Activated CD4-positive, alpha-beta T cell treated with anti-CD3 and anti-CD28 coated beads, Interleukin-2, amount 10 ng/mL, durations not matched to agents 24 days and 14 days (primary cell): ENCODE measurements around the gene SRGAP3. TPM values are rescaled to one million over a fixed set of nuclear protein-coding genes. Genes with fewer than 3 reads are reported as not detected.

Experiments
- DNase-seq: peaks from one replicate; pipeline ENCODE4 v3.0.0; 2022
- H3K27ac Mint-ChIP-seq: one replicate; pipeline ENCODE4 v1.8.0; 2022; ENCODE audit warnings: mild to moderate bottlenecking, mixed read lengths
- H3K27me3 Mint-ChIP-seq: one replicate; pipeline ENCODE4 v1.8.0; 2022; ENCODE audit warnings: mixed read lengths
- H3K36me3 Mint-ChIP-seq: one replicate; pipeline ENCODE4 v1.8.0; 2022; ENCODE audit warnings: low read depth, mild to moderate bottlenecking, mixed read lengths
- H3K4me1 Mint-ChIP-seq: one replicate; pipeline ENCODE4 v1.8.0; 2021; ENCODE audit warnings: mixed read lengths
- H3K4me3 Mint-ChIP-seq: one replicate; pipeline ENCODE4 v1.8.0; 2022; ENCODE audit warnings: mild to moderate bottlenecking, moderate library complexity, mixed read lengths
- H3K9me3 Mint-ChIP-seq: one replicate; pipeline ENCODE4 v1.8.0; 2021; ENCODE audit warnings: mixed read lengths
- intact Hi-C: fragments of 100-400 bp; cut with micrococcal nuclease; formaldehyde crosslinking; loops from one replicate; pipeline ENCODE4 v1.15.1; 2023
- total RNA-seq: library from RNA; stranded (reverse); gene quantifications from 2 replicates; pipeline ENCODE4 v1.2.3, GENCODE V29; 2022

SRGAP3 gene
- total RNA-seq, 1 donor from 2014 or later, result 0.40 TPM

- peaks cover 5% of the 10 kb centered on the region for H3K27me3 Mint-ChIP-seq
- DNase-seq, result no peak
- no peak overlapping the region for H3K4me3 Mint-ChIP-seq
- no peak overlapping the region for H3K27ac Mint-ChIP-seq
- H3K4me1 Mint-ChIP-seq, result peaks cover 10% of the 10 kb centered on the region
- intact Hi-C loops, result no loop called here
- no peaks in the 10 kb centered on the region for H3K9me3 Mint-ChIP-seq
- no peaks in the 10 kb centered on the region for H3K36me3 Mint-ChIP-seq
These were observed 20.1 kb downstream of the SRGAP3 start for GRCh38 chr3:9229325-9229724.

- Mint-ChIP-seq H3K27ac (no peak overlapping the region), H3K27me3 (no peaks in the 10 kb centered on the region), H3K4me3 (no peak overlapping the region)
These were observed 23.1 kb downstream of the SRGAP3 start for GRCh38 chr3:9226326-9226725.

GRCh38 chr3:9225268-9225667 lies 24.2 kb downstream of the SRGAP3 start:
- H3K36me3 Mint-ChIP-seq, result no peaks in the 10 kb centered on the region
- intact Hi-C loops, result no loop called here
- no peaks in the 10 kb centered on the region for H3K9me3 Mint-ChIP-seq
- DNase-seq, result no peak
- no peaks in the 10 kb centered on the region for H3K27me3 Mint-ChIP-seq
- H3K4me3 Mint-ChIP-seq, result no peak overlapping the region
- H3K27ac Mint-ChIP-seq, result no peak overlapping the region
- H3K4me1 Mint-ChIP-seq, result peaks cover 19% of the 10 kb centered on the region

More at GRCh38 chr3:9226326-9226725, 23.1 kb downstream of the SRGAP3 start:
- Mint-ChIP-seq H3K36me3 (no peaks in the 10 kb centered on the region), H3K9me3 (no peaks in the 10 kb centered on the region), H3K4me1 (peaks cover 19% of the 10 kb centered on the region)
- DNase-seq, result no peak
- intact Hi-C loops, result no loop called here

GRCh38 chr3:9224490-9224889 lies 25.0 kb downstream of the SRGAP3 start:
- Mint-ChIP-seq H3K4me1 (peaks cover 19% of the 10 kb centered on the region), H3K36me3 (no peaks in the 10 kb centered on the region), H3K27me3 (peaks cover 2% of the 10 kb centered on the region), H3K27ac (no peak overlapping the region), H3K4me3 (no peak overlapping the region), H3K9me3 (no peaks in the 10 kb centered on the region)
- peak; percentile 72 for DNase-seq
- intact Hi-C loops, result loop anchor here (1.0 to 5.0 kb wide), 2 partner anchors 25 to 42 kb away; partner anchors contain the start of gene SRGAP3

- Mint-ChIP-seq H3K4me1 (peaks cover 19% of the 10 kb centered on the region), H3K27ac (no peak overlapping the region), H3K27me3 (peaks cover 2% of the 10 kb centered on the region), H3K36me3 (no peaks in the 10 kb centered on the region), H3K9me3 (no peaks in the 10 kb centered on the region), H3K4me3 (no peak overlapping the region)
- DNase-seq, result no peak
- intact Hi-C loops, result loop anchor here (1.0 to 5.0 kb wide), 2 partner anchors 26 to 41 kb away; partner anchors contain the start of gene SRGAP3
These were observed 25.8 kb downstream of the SRGAP3 start for GRCh38 chr3:9223672-9224071.

- no peak overlapping the region for H3K4me3 Mint-ChIP-seq
- DNase-seq, result no peak
- H3K27me3 Mint-ChIP-seq, result peaks cover 2% of the 10 kb centered on the region
- H3K27ac Mint-ChIP-seq, result no peak overlapping the region
- intact Hi-C loops, result loop anchor here (5.0 kb wide), 1 partner anchor 41 kb away; no protein-coding TSS in a partner anchor
- peaks cover 17% of the 10 kb centered on the region for H3K4me1 Mint-ChIP-seq
- H3K36me3 Mint-ChIP-seq, result no peaks in the 10 kb centered on the region
- H3K9me3 Mint-ChIP-seq, result no peaks in the 10 kb centered on the region
These were observed 26.3 kb downstream of the SRGAP3 start for GRCh38 chr3:9222956-9223639.

- H3K27ac Mint-ChIP-seq, result no peak overlapping the region
- no peak for DNase-seq
- H3K9me3 Mint-ChIP-seq, result no peaks in the 10 kb centered on the region
- no peaks in the 10 kb centered on the region for H3K36me3 Mint-ChIP-seq
- peaks cover 17% of the 10 kb centered on the region for H3K4me1 Mint-ChIP-seq
- H3K4me3 Mint-ChIP-seq, result no peak overlapping the region
- intact Hi-C loops, result loop anchor here (5.0 kb wide), 1 partner anchor 40 kb away; no protein-coding TSS in a partner anchor
- peaks cover 2% of the 10 kb centered on the region for H3K27me3 Mint-ChIP-seq
These were observed 27.4 kb downstream of the SRGAP3 start for GRCh38 chr3:9222049-9222448.

- H3K27me3 Mint-ChIP-seq, result peaks cover 4% of the 10 kb centered on the region
- no peaks in the 10 kb centered on the region for H3K36me3 Mint-ChIP-seq
- H3K27ac Mint-ChIP-seq, result no peak overlapping the region
- peaks cover 9% of the 10 kb centered on the region for H3K4me1 Mint-ChIP-seq
- intact Hi-C loops, result no loop called here
- no peak for DNase-seq
- H3K4me3 Mint-ChIP-seq, result no peak overlapping the region
- no peaks in the 10 kb centered on the region for H3K9me3 Mint-ChIP-seq
These were observed 31.0 kb downstream of the SRGAP3 start for GRCh38 chr3:9218514-9218846.

- DNase-seq, result no peak
- Mint-ChIP-seq H3K9me3 (no peaks in the 10 kb centered on the region), H3K36me3 (no peaks in the 10 kb centered on the region), H3K27ac (no peak overlapping the region), H3K4me3 (no peak overlapping the region), H3K27me3 (peaks cover 4% of the 10 kb centered on the region), H3K4me1 (peaks cover 9% of the 10 kb centered on the region)
- intact Hi-C loops, result no loop called here
These were observed 31.5 kb downstream of the SRGAP3 start for GRCh38 chr3:9217784-9218513.

GRCh38 chr3:9216736-9217135 lies 32.7 kb downstream of the SRGAP3 start:
- H3K4me1 Mint-ChIP-seq, result peaks cover 3% of the 10 kb centered on the region
- peaks cover 4% of the 10 kb centered on the region for H3K27me3 Mint-ChIP-seq
- no peak overlapping the region for H3K27ac Mint-ChIP-seq
- intact Hi-C loops, result no loop called here
- H3K9me3 Mint-ChIP-seq, result no peaks in the 10 kb centered on the region
- H3K4me3 Mint-ChIP-seq, result no peak overlapping the region
- no peaks in the 10 kb centered on the region for H3K36me3 Mint-ChIP-seq
- no peak for DNase-seq

GRCh38 chr3:9214599-9214998 lies 34.8 kb downstream of the SRGAP3 start:
- peaks cover 4% of the 10 kb centered on the region for H3K27me3 Mint-ChIP-seq
- intact Hi-C loops, result no loop called here
- no peak for DNase-seq
- H3K36me3 Mint-ChIP-seq, result no peaks in the 10 kb centered on the region
- H3K4me3 Mint-ChIP-seq, result no peak overlapping the region
- peaks cover 3% of the 10 kb centered on the region for H3K4me1 Mint-ChIP-seq
- no peak overlapping the region for H3K27ac Mint-ChIP-seq
- H3K9me3 Mint-ChIP-seq, result no peaks in the 10 kb centered on the region

- Mint-ChIP-seq H3K4me1 (peaks cover 3% of the 10 kb centered on the region), H3K27me3 (peaks cover 4% of the 10 kb centered on the region), H3K27ac (no peak overlapping the region), H3K4me3 (no peak overlapping the region), H3K9me3 (no peaks in the 10 kb centered on the region), H3K36me3 (no peaks in the 10 kb centered on the region)
- DNase-seq, result no peak
- intact Hi-C loops, result no loop called here
These were observed 35.3 kb downstream of the SRGAP3 start for GRCh38 chr3:9214185-9214584.

GRCh38 chr3:9213019-9213634 lies 36.3 kb downstream of the SRGAP3 start:
- Mint-ChIP-seq H3K36me3 (no peaks in the 10 kb centered on the region), H3K9me3 (no peaks in the 10 kb centered on the region), H3K27me3 (peaks cover 4% of the 10 kb centered on the region), H3K4me1 (peaks cover 3% of the 10 kb centered on the region), H3K4me3 (no peak overlapping the region), H3K27ac (no peak overlapping the region)
- intact Hi-C loops, result no loop called here
- DNase-seq, result no peak
